GM18951 (cell line): ENCODE results near the gene TMEM114.

Source experiments
- POLR2A ChIP-seq: IDR thresholded peaks from 4 replicates; pipeline ENCODE4 v1.6.1; 2011; ENCODE audit warnings: mild to moderate bottlenecking; ENCODE audit not compliant: insufficient read length, insufficient read depth; ENCODE audit errors: extremely low read depth
- in situ Hi-C: fragments of 300-500 bp; cut with MboI; formaldehyde crosslinking; loops from one replicate; pipeline ENCODE4 v1.12.0; 2022; ENCODE audit warnings: low sequenced_read_pairs, mixed read lengths, inconsistent platforms; ENCODE audit not compliant: unreplicated experiment

The TMEM114 gene

DNA sequence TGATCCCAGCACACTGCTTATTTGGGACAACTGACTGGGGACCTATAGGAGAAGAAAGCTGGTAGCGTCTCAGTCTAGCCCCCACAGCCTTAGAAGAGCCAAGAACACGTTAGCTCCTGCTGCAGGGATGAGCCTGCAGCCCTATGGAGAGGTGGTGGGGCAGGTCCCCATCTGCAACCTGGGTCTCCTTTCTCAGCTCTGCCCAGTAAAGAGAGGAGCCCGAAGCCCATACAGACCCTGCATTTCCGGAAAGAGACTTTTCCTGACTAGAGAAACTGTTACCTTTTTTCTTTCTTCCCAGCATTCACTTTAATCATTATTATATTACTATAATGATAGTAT, 32.0 kb upstream of the TMEM114 start:
- no peak for TF ChIP-seq POLR2A
- in situ Hi-C loops = no loop called here

DNA sequence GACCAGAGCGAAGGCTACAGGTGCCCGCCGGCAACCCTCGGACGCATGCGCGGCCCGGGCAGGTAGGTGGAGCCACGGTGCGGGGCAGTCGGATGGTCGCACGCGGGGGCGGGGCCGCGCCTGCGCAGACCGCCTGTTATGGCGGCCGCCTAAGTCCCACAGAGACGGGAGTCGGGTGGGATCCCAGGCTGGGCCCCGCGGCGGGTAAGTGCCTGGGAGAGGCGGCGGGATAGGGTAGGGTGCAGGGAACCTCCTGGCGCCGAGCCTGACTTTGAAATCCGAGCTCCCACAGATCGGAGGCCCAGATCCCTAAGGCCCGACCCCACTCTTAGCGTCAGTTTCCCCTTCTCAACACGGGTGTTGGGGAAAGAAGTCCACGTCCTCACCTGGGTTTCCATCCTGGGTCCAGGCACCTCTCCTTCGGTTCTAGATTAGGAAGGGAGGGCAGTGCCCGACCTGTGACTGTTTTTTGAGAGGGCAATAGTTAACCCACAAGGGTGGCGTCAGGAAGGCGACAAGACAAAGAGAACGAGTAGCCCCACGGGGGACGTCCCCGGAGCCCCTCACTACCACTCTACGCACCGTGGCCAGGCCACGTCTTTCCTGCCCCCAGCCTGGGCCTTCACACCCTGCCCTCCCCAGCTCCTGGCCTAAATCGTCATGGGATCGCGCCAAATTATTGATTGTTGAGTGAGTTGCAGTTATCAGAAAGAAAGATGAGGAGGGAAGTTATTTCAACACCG, 31.4 kb upstream of the TMEM114 start, which contains the start of gene METTL22:
TSS of gene METTL22 (plus strand) at position 127 of the 743 bp plus-strand sequence. CDS start 3,968 bp downstream, outside the sequence.
- in situ Hi-C loops = no loop called here
- peak; percentile 89 for TF ChIP-seq POLR2A

DNA sequence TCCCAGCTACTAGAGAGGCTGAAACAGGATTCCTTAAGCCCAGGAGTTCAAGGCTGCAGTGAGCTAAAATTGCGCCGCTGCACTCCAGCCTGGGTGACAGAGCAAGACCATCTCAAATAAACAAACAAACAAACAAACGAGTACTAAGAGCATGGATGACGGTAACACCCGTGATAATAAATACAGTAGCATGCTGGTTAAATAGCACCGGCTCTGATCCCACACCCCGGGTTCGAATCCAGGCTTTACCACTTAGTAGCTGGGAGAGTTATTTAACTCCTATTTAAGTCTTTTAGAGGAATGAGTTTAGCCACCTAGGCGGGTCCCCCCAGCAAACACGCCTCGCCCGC, 30.9 kb upstream of the TMEM114 start:
- in situ Hi-C loops = no loop called here
- no peak for TF ChIP-seq POLR2A

DNA sequence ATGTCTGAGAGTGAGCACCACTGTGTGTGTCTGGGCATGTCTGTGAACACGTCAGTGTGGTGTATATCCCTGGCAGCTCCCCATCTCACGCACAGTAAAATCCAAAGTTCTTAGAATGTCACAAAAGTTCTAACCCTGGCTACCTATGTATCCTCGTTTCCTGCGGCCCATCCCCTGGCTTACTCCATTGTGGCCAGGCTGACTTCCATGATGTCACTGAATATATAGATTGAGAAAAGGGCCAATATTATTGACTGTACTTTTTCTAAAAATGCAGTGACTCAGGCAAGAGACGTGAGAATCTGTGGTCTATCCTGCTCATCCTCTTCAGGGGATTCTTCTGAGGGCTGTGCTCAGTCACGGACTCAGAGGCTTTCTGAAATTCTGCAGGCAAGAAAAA, 30.2 kb upstream of the TMEM114 start:
- in situ Hi-C loops = no loop called here
- no peak for TF ChIP-seq POLR2A

DNA sequence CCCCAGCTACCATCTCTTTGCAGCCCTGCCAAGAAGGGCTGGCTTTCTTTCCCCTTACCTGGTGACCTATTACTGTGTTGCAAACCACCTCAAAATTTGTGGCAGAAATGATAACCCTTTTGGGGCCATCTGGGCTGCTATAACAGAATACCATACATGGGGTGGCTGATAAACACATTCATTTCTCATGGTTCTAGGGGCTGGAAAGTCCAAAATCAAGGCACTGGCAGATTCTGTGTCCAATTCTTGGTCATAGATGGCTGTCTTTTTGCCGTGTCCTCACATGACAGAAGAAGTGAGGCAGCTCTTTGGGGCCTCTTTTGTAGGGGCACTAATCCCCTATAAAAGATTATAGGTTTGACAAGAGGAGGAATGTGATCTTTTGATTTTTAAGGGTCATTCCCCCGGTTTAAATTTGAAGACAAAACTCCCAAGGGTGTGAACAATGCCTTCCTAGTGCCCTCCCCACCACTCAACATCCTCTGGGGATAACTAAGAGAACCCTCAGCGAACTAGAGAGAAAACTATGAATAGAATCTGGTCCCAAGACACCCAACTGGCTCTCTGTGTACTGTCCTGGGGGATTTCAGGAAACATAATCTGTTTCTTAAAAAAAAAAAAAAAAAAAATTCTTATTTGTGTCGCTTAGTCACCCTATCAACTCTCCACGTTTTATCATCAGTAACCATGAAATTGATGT, 29.5 kb upstream of the TMEM114 start:
- TF ChIP-seq POLR2A = no peak
- in situ Hi-C loops = no loop called here

DNA sequence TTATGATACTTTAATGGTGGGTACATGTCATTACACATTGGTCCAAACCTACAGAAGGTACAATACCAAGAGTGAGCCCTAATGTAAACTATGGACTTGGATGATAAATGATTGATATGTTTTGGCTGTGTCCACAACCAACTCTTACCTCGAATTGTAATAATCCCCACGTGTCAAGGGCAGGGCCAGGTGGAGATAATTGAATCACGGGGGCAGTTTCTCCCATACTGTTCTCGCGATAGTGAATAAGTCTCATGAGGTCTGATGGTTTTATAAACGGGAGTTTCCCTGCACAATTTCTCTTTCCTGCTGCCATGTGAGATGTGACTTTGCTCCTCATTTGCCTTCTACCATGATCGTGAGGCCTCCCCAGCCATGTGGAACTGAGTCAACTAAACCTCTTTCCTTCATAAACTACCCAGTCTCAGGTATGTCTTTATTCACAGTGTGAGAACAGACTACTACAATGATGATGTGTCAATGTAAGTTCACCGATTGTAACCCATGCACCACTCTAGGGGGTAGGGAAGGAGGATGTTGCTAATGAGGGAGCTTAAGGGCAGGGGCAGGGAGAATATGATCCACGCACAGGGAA, 24.2 kb upstream of the TMEM114 start:
- in situ Hi-C loops = no loop called here
- TF ChIP-seq POLR2A = no peak

DNA sequence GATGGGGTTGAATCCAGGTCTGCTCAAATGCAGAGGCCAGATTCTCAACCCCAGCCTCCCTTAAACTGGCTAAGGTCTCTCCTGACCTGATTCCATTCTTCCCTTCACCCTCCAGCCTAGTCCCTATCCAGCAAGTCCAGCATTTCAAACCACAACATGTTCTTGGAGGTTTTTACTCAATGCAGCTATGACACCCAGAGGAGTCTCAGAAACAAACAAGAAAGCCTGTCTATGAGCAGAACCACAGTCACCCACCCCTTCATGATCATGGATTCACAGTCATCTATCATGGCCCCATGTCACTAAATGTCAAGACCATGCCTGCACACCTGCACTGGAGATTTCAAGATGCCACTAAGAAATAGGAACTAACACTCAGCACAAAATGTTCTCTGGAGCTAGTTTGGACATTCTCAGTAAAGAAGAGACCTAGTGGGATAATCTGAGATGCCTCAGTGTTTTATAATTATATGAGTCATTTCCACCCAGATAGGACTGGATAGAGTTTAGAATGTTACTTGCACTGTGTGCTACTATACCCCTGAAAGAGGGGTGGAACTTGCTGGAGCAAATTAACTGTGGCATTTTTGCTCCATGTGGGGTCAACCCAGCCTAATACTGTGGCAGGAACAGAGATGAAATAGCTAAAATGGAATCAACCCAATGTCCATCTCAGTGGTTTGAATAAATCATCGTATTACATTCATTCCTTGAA, 21.7 kb upstream of the TMEM114 start:
- in situ Hi-C loops = no loop called here
- no peak for TF ChIP-seq POLR2A

DNA sequence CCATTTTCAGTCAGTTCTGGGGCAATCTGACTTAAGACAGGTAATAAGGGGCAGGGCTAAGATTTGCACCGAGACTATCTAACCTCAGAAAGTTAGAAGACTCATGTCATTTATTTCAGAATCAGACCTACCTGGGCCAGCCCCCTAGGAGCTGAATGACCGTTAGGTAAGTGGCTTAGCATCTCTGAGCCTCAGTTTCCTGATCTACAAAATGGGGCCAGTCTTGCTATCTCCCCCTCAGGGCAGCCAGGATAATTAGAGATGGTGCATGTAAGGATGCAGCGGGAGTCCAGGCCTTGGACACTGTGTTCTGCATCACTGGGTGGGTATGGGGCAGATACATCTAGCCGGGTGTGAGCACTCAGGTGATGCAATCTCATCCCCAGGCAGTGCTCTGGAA, 20.8 kb upstream of the TMEM114 start:
- in situ Hi-C loops = no loop called here

DNA sequence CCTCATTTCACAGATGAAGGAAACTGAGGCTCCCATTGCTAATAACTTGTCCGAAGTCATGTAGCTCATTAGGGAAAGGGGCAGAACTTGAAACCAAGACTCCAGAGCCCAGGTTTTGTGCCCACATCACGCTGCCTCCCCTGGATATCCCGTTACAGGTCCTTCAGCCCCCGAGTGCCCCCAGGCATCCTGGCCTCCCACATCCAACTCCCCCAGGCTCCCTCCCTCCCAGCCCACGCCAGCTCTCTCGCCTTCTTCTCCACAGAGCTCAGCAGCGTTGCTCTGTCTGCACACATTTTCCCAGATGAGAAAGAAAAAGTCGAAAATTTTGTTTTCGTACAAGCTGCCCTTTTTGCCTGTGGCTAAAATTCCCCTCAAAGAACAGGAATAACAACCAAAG, 16.9 kb upstream of the TMEM114 start:
- in situ Hi-C loops = no loop called here
- TF ChIP-seq POLR2A = no peak

More for the DNA sequence above, 20.8 kb upstream of the TMEM114 start:
- no peak for TF ChIP-seq POLR2A

DNA sequence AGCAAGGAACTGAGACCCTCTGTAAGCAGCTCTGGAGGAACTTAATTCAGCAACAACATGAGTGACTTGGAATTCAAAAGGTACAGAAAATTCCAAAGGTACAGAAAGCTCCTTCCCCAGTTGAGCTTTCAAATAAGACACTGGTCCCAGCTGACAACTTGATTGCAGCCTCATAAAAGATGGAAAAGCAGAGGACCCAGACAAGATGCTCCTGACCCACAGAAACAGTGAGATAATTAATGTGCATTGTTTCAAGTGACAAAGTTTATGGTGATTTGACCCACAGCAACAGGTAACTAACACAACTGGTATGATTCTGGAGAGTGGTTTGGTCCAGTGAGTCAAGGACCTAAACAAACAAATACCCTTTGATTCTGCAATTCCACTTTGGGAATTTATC, 15.2 kb upstream of the TMEM114 start:
- in situ Hi-C loops = no loop called here
- TF ChIP-seq POLR2A = no peak

DNA sequence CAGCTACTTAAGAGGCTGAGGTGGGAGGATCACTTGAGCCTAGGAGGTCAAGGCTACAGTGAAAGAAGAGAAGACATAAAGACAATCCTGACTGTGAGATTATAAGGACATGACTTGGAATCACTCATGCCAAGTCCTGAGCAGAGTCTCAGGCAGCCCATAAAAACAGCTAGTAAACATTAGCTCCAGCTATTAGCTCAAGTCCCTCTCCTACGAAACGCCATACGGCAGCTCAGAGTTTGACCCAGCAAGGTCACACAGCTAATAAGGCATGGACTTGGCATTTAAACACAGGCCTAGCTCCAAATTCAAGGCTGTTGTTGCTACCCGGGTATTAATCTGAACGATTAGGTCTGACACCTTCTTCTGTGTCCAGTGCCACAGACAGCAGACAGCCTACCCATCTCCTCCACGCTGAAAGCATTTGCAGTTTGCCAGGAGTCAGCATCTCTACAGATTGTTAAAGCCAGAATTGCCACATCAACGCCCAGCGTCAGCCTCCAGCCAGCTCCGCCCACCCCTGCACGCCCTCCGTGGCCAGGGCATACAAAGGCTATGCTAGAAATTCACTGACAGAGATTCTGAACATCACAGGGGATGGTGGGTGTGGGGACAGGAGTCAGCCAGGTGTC, 9.9 kb upstream of the TMEM114 start:
- in situ Hi-C loops = no loop called here
- TF ChIP-seq POLR2A = no peak

DNA sequence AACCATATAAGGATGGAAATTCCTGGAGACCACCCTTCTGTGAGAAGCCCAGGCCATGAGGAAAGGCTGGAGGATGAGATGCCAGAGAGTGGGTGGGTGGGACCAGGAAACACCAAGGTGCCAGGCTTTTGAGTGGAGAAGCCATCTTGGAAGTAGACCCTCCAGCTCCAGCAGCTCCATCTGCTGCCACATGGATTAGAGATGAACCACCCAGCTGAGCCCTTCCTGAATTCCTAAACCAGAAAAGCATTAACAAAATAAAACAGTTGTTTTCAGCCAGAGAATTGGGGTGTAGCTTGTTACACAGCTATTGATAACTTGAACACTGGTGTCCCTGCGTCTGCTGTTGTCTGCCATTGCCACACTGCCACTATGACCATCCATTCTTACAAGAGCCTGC, 6.3 kb upstream of the TMEM114 start:
- no peak for TF ChIP-seq POLR2A
- in situ Hi-C loops = no loop called here

DNA sequence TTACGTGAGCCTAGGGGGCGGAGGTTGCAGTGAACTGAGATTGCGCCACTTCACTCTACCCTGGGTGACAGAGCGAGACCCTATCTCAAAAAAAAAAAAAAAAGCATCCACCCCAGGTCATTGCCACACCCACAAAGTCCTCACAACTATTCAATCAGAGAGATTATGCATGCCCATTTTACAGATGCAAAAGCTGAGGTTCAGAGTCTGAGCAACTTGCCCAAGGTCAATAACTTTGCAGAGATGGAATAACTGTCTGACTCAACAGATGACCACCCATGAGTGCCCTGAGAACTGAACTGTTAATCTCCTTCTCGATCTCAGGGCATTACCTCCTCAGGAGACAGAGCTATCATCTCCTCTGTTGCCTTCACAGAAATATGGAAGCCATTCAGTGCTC, 5.5 kb upstream of the TMEM114 start:
- no peak for TF ChIP-seq POLR2A

More for the DNA sequence above, 5.5 kb upstream of the TMEM114 start:
- in situ Hi-C loops = no loop called here
